Esophagus muscularis mucosa (tissue), 4 donors: Measurements from ENCODE around the gene TMEM255B. TPM values are rescaled to one million over a fixed set of nuclear protein-coding genes. Genes with fewer than 3 reads are reported as not detected.

ENCODE experiments used
- DNase-seq: peaks from one replicate; pipeline ENCODE4 v3.0.0-alpha.2; 2017; ENCODE audit errors: extremely low spot score
- H3K27ac ChIP-seq, 4 donors: fragments of 200-600 bp; sonication (generic); replicated peaks in 1 of 4; 1 replicate in 3 of 4; 2 replicates in 1 of 4; pipeline ENCODE4 v1.5.1; 2016 to 2019; ENCODE audit warnings: mild to moderate bottlenecking in 1 of 4
- H3K27me3 ChIP-seq, 4 donors: fragments of 200-600 bp; sonication (generic); one replicate each; pipeline versions ENCODE4 v1.5.1 to v1.6.0; 2016 to 2019
- H3K36me3 ChIP-seq, 4 donors: fragments of 200-600 bp; sonication (generic); one replicate each; pipeline ENCODE4 v1.5.1; 2016 to 2019
- H3K4me1 ChIP-seq, 4 donors: fragments of 200-600 bp; sonication (generic); one replicate each; pipeline ENCODE4 v1.5.1; 2016 to 2019
- H3K4me3 ChIP-seq, 4 donors: fragments of 200-600 bp; sonication (generic); 1 replicate in 2 of 4; 2 replicates in 2 of 4; pipeline ENCODE4 v1.5.1; 2016 to 2019; ENCODE audit warnings: mild to moderate bottlenecking in 4 of 4, moderate library complexity in 1 of 4
- H3K9me3 ChIP-seq, 4 donors: fragments of 200-600 bp; sonication (generic); 1 replicate in 3 of 4; 2 replicates in 1 of 4; pipeline ENCODE4 v1.5.1; 2016 to 2019
- CTCF ChIP-seq, 3 experiments: fragments of 200-600 bp in 2 of 3; fragments of 450-650 bp in 1 of 3; sonication (generic) in 2 of 3; IDR thresholded peaks; one replicate each; pipeline ENCODE4 v1.5.1; 2017 to 2019; ENCODE audit warnings: antibody characterized with exemption in 3 of 3, mild to moderate bottlenecking in 2 of 3, moderate library complexity in 1 of 3
- EP300 ChIP-seq: sonication (generic); formaldehyde crosslinking; IDR thresholded peaks from one replicate; pipeline ENCODE4 v1.6.1; 2017; ENCODE audit warnings: antibody characterized with exemption
- POLR2A ChIP-seq: fragments of 450-650 bp; IDR thresholded peaks from one replicate; pipeline ENCODE4 v1.6.1; 2017; ENCODE audit warnings: antibody characterized with exemption, moderate library complexity, mild to moderate bottlenecking, low read depth
- POLR2AphosphoS5 ChIP-seq, 2 donors: sonication (generic); formaldehyde crosslinking; IDR thresholded peaks; one replicate each; pipeline ENCODE4 v1.6.1; 2017; ENCODE audit warnings: antibody characterized with exemption in 2 of 2
- WGBS: methylation state at CpG from one replicate; pipeline ENCODE4 v1.1.5; 2018; 5-methylcytosine and 5-hydroxymethylcytosine counted together
- intact Hi-C: fragments of 100-400 bp; cut with DNase I; formaldehyde crosslinking; loops from one replicate; pipeline ENCODE4 v1.15.1; 2023
- total RNA-seq, 4 donors: library from RNA; depleted of rRNA; stranded (reverse); fragments of >200 nt; gene quantifications; one replicate each; pipeline versions ENCODE4 v1.1.0 to v1.2.1, GENCODE V29; 2016

Gene TMEM255B
- total RNA-seq, result 10 to 100 TPM in 3 of 4 donors, 1 to 10 TPM in 1; 4.1 to 12.3 (median 10.7) TPM

DNA sequence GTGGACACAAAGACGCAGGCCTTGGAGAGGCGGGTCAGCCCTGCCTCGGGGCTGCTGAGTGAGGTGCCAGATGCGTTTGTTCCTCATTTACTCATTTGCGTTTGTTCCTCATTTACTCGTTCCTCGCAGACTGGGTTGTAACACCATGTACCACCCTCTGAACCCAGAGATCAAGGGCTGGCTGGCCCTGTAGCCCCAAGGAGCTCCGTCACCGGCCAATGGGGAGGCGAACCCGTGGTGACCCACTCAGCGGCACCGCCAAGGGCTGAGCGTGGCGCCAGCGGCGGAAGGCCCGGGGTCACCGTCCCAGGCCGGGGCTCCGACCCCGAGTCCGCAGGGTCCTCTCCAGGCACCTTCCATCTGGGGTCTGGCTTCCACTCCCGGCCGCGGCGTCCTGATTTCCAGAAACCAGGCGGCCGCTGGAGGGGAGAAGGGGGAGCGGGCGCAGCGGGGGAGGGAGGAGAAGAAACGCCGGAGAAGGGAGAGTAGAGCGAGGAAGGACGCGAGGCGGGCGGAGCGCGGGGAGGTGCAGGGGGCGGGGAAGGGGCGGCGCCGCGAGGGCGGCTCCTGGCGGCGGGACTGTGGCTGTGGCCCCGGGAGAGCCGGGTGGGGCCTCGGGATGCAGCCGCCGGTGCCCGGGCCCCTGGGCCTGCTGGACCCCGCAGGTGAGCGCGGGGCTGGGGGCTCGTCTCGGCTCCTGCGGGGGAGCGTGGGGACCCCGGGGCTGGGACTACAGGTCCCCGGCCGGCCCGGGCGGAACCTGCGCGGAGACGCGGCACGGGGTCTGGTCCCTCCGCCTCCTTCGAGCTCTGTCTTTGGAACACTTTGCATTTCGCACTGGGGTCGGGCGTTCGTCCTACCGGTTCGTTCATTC lies at the start of gene TMEM255B:
Gene TMEM255B, plus strand, starts transcription at position 576 of the 874 bp plus-strand sequence. Its CDS starts 44 bp downstream, at position 620.
- TF ChIP-seq CTCF (IDR thresholded peaks at IDR 0.05) (peak; percentile 37 to 57 (median 48)), POLR2A (no peak), POLR2AphosphoS5 (IDR thresholded peaks at IDR 0.05) (peak; percentile 32 to 41)
- Histone ChIP-seq H3K36me3 (no peaks in the 10 kb centered on the region), H3K4me3 (peak within 1 kb of the TSS; percentile 71 to 82 (median 76)), H3K4me1 (peaks cover 4 to 23% (median 21%) of the 10 kb centered on the region in 4 donors), H3K27me3 (no peaks in the 10 kb centered on the region), H3K27ac (peak within 1 kb of the TSS; percentile 76 to 87 (median 80)), H3K9me3 (no peaks in the 10 kb centered on the region)
- WGBS, result 5% methylated on average over 27 of the region's 80 CpGs
- intact Hi-C loops, result no loop called here
- peak; percentile 96 for DNase-seq

DNA sequence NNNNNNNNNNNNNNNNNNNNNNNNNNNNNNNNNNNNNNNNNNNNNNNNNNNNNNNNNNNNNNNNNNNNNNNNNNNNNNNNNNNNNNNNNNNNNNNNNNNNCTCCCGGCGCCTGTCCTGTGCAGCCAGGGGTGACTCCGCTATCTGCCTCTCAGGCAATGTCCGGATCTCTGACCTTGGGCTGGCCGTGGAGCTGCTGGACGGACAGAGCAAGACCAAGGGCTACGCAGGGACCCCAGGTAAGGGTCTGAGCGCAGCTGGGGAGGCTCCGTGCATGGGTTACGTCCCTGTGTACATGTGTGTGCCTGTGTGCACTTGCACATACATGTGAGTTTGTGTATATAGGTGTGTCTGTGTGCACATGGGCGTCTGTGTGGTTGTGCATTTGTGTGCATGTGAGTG lies 36.1 kb upstream of the TMEM255B start:
- Histone ChIP-seq H3K36me3 (no peaks in the 10 kb centered on the region), H3K4me3 (no peak overlapping the region), H3K27me3 (no peaks in the 10 kb centered on the region), H3K27ac (no peak overlapping the region), H3K4me1 (peaks cover 6 to 20% (median 12%) of the 10 kb centered on the region in 4 donors), H3K9me3 (no peaks in the 10 kb centered on the region)
- TF ChIP-seq CTCF (IDR thresholded peaks at IDR 0.05) (no peak), POLR2AphosphoS5 (IDR thresholded peaks at IDR 0.05) (no peak), EP300 (no peak), POLR2A (no peak)
- no peak for DNase-seq
- WGBS, result 61% methylated on average over 5 of the region's 11 CpGs
- intact Hi-C loops, result no loop called here

DNA sequence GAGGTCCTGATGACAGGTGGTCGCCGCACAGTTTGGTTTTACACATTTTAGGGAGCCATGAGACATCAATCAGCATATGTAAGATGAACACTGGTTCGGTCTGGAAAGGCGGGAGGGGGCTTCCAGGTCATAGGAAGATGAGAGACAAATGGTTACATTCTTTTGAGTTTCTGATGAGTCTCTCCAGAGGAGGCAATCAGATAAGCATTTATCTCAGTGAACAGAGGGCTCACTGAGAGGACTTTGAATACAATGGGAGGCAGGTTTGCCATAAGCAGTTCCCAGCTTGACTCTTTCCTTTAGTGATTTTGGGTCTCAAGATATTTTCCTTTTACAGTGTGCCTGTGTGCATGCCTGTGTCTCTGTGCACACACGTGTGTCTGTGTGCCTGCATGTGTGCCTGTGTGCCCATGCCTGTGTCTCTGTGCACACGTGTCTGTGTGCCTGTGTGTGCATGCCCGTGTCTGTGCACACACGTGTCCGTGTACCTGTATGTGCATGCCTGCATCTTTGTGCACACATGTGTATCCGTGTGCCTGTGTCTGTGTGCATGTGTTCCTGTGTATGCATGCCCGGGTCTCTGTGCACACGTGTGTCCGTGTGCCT lies 35.5 kb upstream of the TMEM255B start:
- Histone ChIP-seq H3K9me3 (no peaks in the 10 kb centered on the region), H3K27ac (no peak overlapping the region), H3K27me3 (no peaks in the 10 kb centered on the region), H3K36me3 (no peaks in the 10 kb centered on the region), H3K4me1 (peaks cover 7 to 23% (median 13%) of the 10 kb centered on the region in 4 donors), H3K4me3 (no peak overlapping the region)
- intact Hi-C loops, result no loop called here
- TF ChIP-seq CTCF (IDR thresholded peaks at IDR 0.05), result no peak
- no peak for TF ChIP-seq POLR2AphosphoS5 (IDR thresholded peaks at IDR 0.05)
- TF ChIP-seq EP300, result no peak
- no peak for TF ChIP-seq POLR2A
- DNase-seq, result no peak
- 60% methylated on average over 13 of the region's 13 CpGs for WGBS

DNA sequence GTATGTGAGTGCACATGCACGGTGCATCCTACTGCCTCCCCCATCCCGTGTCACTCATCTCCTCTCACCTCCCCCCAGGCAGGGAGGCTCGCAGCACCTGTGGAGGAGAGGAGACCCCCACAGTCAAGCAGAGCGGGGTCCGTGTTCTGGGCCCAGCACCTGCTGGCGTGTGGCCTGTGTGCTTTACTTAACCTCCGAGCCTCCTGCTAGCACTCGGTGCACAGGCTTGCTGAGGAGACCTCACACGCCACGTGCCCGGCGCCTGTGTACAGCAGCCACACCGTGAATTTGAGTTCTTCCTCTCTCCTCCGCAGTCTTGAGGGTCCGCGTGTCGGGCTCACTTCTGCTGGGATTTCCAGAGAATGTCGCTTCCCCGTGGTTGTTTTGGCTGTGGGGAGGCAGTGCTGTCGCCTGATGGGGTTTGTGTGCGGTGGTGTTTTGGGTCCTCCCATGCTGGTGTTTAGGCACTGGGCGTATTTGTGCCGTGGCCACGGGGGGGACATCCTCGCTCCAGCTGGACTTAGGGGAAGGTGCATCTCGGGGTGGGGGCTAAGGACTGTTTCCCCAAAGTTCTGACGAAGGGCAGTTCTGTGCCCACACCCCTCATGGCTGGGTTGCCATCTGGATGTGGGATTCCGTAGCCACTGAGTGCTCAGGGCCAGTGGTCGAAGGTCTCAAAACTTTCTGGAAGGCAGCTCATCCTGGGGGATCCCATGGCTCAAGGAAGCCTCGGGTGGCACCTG lies 34.8 kb upstream of the TMEM255B start:
- WGBS, result 71% methylated on average over 27 of the region's 30 CpGs

More for the DNA sequence above, 34.8 kb upstream of the TMEM255B start:
- H3K27me3 ChIP-seq, result no peaks in the 10 kb centered on the region
- TF ChIP-seq POLR2AphosphoS5 (IDR thresholded peaks at IDR 0.05), result no peak
- TF ChIP-seq POLR2A, result no peak
- no peak for TF ChIP-seq EP300
- H3K4me3 ChIP-seq, result peak overlapping the region; percentile 46 to 61 (median 53)
- peaks cover 7 to 30% (median 20%) of the 10 kb centered on the region in 4 donors for H3K4me1 ChIP-seq
- no peaks in the 10 kb centered on the region for H3K36me3 ChIP-seq
- H3K9me3 ChIP-seq, result no peaks in the 10 kb centered on the region
- H3K27ac ChIP-seq, result peak overlapping the region; percentile 44 to 76 (median 72)
- intact Hi-C loops, result no loop called here
- DNase-seq, result no peak
